Mucosa of rectum (tissue), 2 donors: Measurements from ENCODE around the gene BORCS5.

Experiments
- H3K27ac ChIP-seq, 2 donors: one replicate each; pipeline ENCODE4 v1.7.0; 2013; ENCODE audit warnings: inconsistent platforms in 2 of 2, low read depth in 2 of 2, low read length in 2 of 2
- H3K27me3 ChIP-seq, 2 donors: one replicate each; pipeline ENCODE4 v1.7.0; 2013; ENCODE audit warnings: low read length in 2 of 2; ENCODE audit not compliant: control insufficient read depth in 2 of 2, insufficient read depth in 2 of 2
- H3K36me3 ChIP-seq, 2 donors: one replicate each; pipeline ENCODE4 v1.7.0; 2013; ENCODE audit warnings: low read length in 2 of 2; ENCODE audit not compliant: control insufficient read depth in 2 of 2, insufficient read depth in 2 of 2
- H3K4me1 ChIP-seq, 2 donors: one replicate each; pipeline ENCODE4 v1.7.0; 2013; ENCODE audit warnings: low read length in 2 of 2, mild to moderate bottlenecking in 1 of 2; ENCODE audit not compliant: control insufficient read depth in 2 of 2, insufficient read depth in 2 of 2
- H3K4me3 ChIP-seq, 2 donors: one replicate each; pipeline ENCODE4 v1.7.0; 2013; ENCODE audit warnings: low read length in 2 of 2
- H3K9ac ChIP-seq, 2 donors: one replicate each; pipeline ENCODE4 v1.7.0; 2013; ENCODE audit warnings: low read length in 2 of 2, low read depth in 1 of 2, mild to moderate bottlenecking in 1 of 2
- H3K9me3 ChIP-seq, 2 donors: one replicate each; pipeline ENCODE4 v1.7.0; 2013; ENCODE audit warnings: low read length in 2 of 2; ENCODE audit not compliant: control insufficient read depth in 2 of 2
- donor health status: healthy.
- donor health status: Normal muscosa, but diverticular disease.

Gene BORCS5

GRCh38 chr12:12507121-12507520, 150.2 kb downstream of the BORCS5 start:
- H3K27ac ChIP-seq, result no peak overlapping the region

GRCh38 chr12:12508612-12509011, 151.7 kb downstream of the BORCS5 start:
- H3K9ac ChIP-seq, result no peak overlapping the region
- no peak overlapping the region for H3K4me3 ChIP-seq
- H3K4me1 ChIP-seq, result peaks cover 2 to 19% of the 10 kb centered on the region in 2 donors
- no peak overlapping the region for H3K27ac ChIP-seq
- H3K27me3 ChIP-seq, result no peaks in the 10 kb centered on the region
- H3K9me3 ChIP-seq, result no peaks in the 10 kb centered on the region
- peaks cover 0 to 3% of the 10 kb centered on the region in 2 donors for H3K36me3 ChIP-seq

More at GRCh38 chr12:12507121-12507520, 150.2 kb downstream of the BORCS5 start:
- no peak overlapping the region for H3K4me3 ChIP-seq
- no peaks in the 10 kb centered on the region for H3K27me3 ChIP-seq
- no peak overlapping the region for H3K9ac ChIP-seq
- peaks cover 2 to 19% of the 10 kb centered on the region in 2 donors for H3K4me1 ChIP-seq
- peaks cover 0 to 3% of the 10 kb centered on the region in 2 donors for H3K36me3 ChIP-seq
- H3K9me3 ChIP-seq, result no peaks in the 10 kb centered on the region

- Histone ChIP-seq H3K36me3 (peaks cover 2 to 3% of the 10 kb centered on the region in 2 donors), H3K9ac (no peak overlapping the region), H3K4me1 (peaks cover 4 to 16% of the 10 kb centered on the region in 2 donors), H3K27me3 (no peaks in the 10 kb centered on the region), H3K4me3 (no peak overlapping the region), H3K27ac (no peak overlapping the region), H3K9me3 (no peaks in the 10 kb centered on the region)
These were observed 153.3 kb downstream of the BORCS5 start for GRCh38 chr12:12510141-12510540.

GRCh38 chr12:12510551-12510950, 153.7 kb downstream of the BORCS5 start:
- Histone ChIP-seq H3K27me3 (no peaks in the 10 kb centered on the region), H3K4me1 (peaks cover 4 to 12% of the 10 kb centered on the region in 2 donors), H3K36me3 (peaks cover 2 to 3% of the 10 kb centered on the region in 2 donors), H3K9ac (no peak overlapping the region), H3K4me3 (no peak overlapping the region), H3K9me3 (no peaks in the 10 kb centered on the region), H3K27ac (no peak overlapping the region)

- Histone ChIP-seq H3K4me3 (no peak overlapping the region), H3K9ac (no peak overlapping the region), H3K27ac (no peak overlapping the region), H3K36me3 (peaks cover 2 to 3% of the 10 kb centered on the region in 2 donors), H3K27me3 (no peaks in the 10 kb centered on the region), H3K9me3 (no peaks in the 10 kb centered on the region), H3K4me1 (peaks cover 4 to 7% of the 10 kb centered on the region in 2 donors)
These were observed 154.3 kb downstream of the BORCS5 start for GRCh38 chr12:12511021-12511783.

GRCh38 chr12:12511895-12512711, 155.2 kb downstream of the BORCS5 start:
- Histone ChIP-seq H3K36me3 (peaks cover 2 to 3% of the 10 kb centered on the region in 2 donors), H3K9me3 (no peaks in the 10 kb centered on the region), H3K27me3 (no peaks in the 10 kb centered on the region), H3K4me1 (peaks cover 4% of the 10 kb centered on the region in 2 donors), H3K27ac (no peak overlapping the region), H3K4me3 (no peak overlapping the region), H3K9ac (no peak overlapping the region)

GRCh38 chr12:12513416-12514006, 156.6 kb downstream of the BORCS5 start:
- no peak overlapping the region for H3K4me3 ChIP-seq
- H3K27ac ChIP-seq, result no peak overlapping the region
- H3K4me1 ChIP-seq, result peaks cover 10 to 18% of the 10 kb centered on the region in 2 donors
- no peak overlapping the region for H3K9ac ChIP-seq
- H3K36me3 ChIP-seq, result peaks cover 2 to 8% of the 10 kb centered on the region in 2 donors
- no peaks in the 10 kb centered on the region for H3K9me3 ChIP-seq
- no peaks in the 10 kb centered on the region for H3K27me3 ChIP-seq

- Histone ChIP-seq H3K27me3 (no peaks in the 10 kb centered on the region), H3K4me3 (no peak overlapping the region), H3K9ac (peak overlapping the region in 1 of 2 donors; percentile 62), H3K9me3 (no peaks in the 10 kb centered on the region), H3K36me3 (peaks cover 5 to 6% of the 10 kb centered on the region in 2 donors), H3K27ac (peak overlapping the region; percentile 85 to 91), H3K4me1 (peaks cover 26 to 38% of the 10 kb centered on the region in 2 donors)
These were observed 161.6 kb downstream of the BORCS5 start for GRCh38 chr12:12518464-12518845.

GRCh38 chr12:12518919-12519318, 162.0 kb downstream of the BORCS5 start:
- H3K9ac ChIP-seq, result no peak overlapping the region
- no peaks in the 10 kb centered on the region for H3K27me3 ChIP-seq
- H3K27ac ChIP-seq, result peak overlapping the region; percentile 85 to 91
- no peaks in the 10 kb centered on the region for H3K9me3 ChIP-seq
- H3K36me3 ChIP-seq, result peaks cover 5 to 6% of the 10 kb centered on the region in 2 donors
- peaks cover 28 to 43% of the 10 kb centered on the region in 2 donors for H3K4me1 ChIP-seq
- H3K4me3 ChIP-seq, result no peak overlapping the region
